HCT116 (cell line): ENCODE data around the gene POLG. TPM values are rescaled to one million over a fixed set of nuclear protein-coding genes. Genes with fewer than 3 reads are reported as not detected.

Experiments
- ATAC-seq: fragments of 200-7000 bp; cut with Tn5 transposase; 2 replicates; pipeline ENCODE4 v1.9.1; 2020; ENCODE audit warnings: mild to moderate bottlenecking, moderate library complexity
- BruUV-seq: library from RNA; stranded (reverse); fragments of 400-500 nt; replicated peaks from 2 replicates; lab custom pipeline; 2021; lab: Mats Ljungman, UMichigan
- CTCF ChIA-PET: fragments of 300-600 bp; sonication (Branson Sonifier 250); formaldehyde crosslinking; loops from one replicate; lab custom pipeline; 2021; ENCODE audit warnings: antibody characterized with exemption; lab: Charles Lee
- POLR2A ChIA-PET: fragments of 300-600, 350-600 bp; sonication (Branson Sonifier 250); formaldehyde crosslinking; loops from one replicate; lab custom pipeline; 2021; ENCODE audit warnings: antibody characterized with exemption; lab: Charles Lee
- RAD21 ChIA-PET, 2 experiments: fragments of 300-600 bp; sonication (Branson Sonifier 250); formaldehyde crosslinking; loops; one replicate each; lab custom pipeline; 2023; ENCODE audit warnings: low total read pairs in 2 of 2; ENCODE audit not compliant: uncharacterized antibody in 2 of 2, unreplicated experiment in 2 of 2, low non-redundant PET in 1 of 2; lab: Charles Lee
- DNase-seq: peaks from one replicate; pipeline ENCODE4 v3.0.0-alpha.2; 2010; ENCODE audit warnings: low read depth, low spot score
- H2AFZ ChIP-seq: fragments of 200-600 bp; shearing (Covaris generic), sonication (generic); 2 replicates; pipeline ENCODE4 v1.6.1; 2017; ENCODE audit warnings: low read depth, mixed run types, mixed read lengths, antibody characterized with exemption, low read length; ENCODE audit not compliant: poor library complexity, severe bottlenecking
- H3K27ac ChIP-seq: 2 replicates; pipeline ENCODE4 v1.5.1; 2012; ENCODE audit warnings: low read depth, low read length
- H3K27me3 ChIP-seq: fragments of 200-600 bp; sonication (generic); 2 replicates; pipeline ENCODE4 v1.6.1; 2016; ENCODE audit warnings: mixed run types, low read length, mixed read lengths; ENCODE audit not compliant: insufficient read depth
- H3K36me3 ChIP-seq, 2 experiments: fragments of 200-500 bp in 1 of 2; fragments of 200-600 bp in 1 of 2; sonication (Bioruptor generic) in 1 of 2; sonication (generic) in 1 of 2; 2 replicates each; pipeline versions ENCODE4 v1.5.1 to v1.6.1; 2014 to 2016; ENCODE audit warnings: low read length in 2 of 2, inconsistent platforms in 1 of 2, mixed read lengths in 1 of 2, mixed run types in 1 of 2; ENCODE audit not compliant: insufficient read depth in 2 of 2, control insufficient read depth in 1 of 2
- H3K4me1 ChIP-seq, 2 experiments: fragments of 200-600 bp in 1 of 2; sonication (generic) in 1 of 2; 2 replicates each; pipeline versions ENCODE4 v1.5.1 to v1.6.1; 2012 to 2017; ENCODE audit warnings: low read length in 2 of 2, inconsistent platforms in 1 of 2, mild to moderate bottlenecking in 1 of 2, mixed read lengths in 1 of 2, mixed run types in 1 of 2, moderate library complexity in 1 of 2; ENCODE audit not compliant: insufficient read depth in 2 of 2, control insufficient read depth in 1 of 2
- H3K4me2 ChIP-seq: fragments of 200-600 bp; sonication (generic); 2 replicates; pipeline ENCODE4 v1.6.1; 2017; ENCODE audit warnings: mixed run types, low read length, mixed read lengths
- H3K4me3 ChIP-seq, 2 experiments: fragments of 200-600 bp in 1 of 2; sonication (generic) in 1 of 2; replicated peaks in 1 of 2; 2 replicates each; pipeline ENCODE4 v1.5.1; 2011 to 2016; ENCODE audit warnings: low read length in 2 of 2, control low read depth in 1 of 2, low read depth in 1 of 2, mild to moderate bottlenecking in 1 of 2, mixed read lengths in 1 of 2, mixed run types in 1 of 2
- H3K79me2 ChIP-seq: fragments of 200-600 bp; sonication (generic); 2 replicates; pipeline ENCODE4 v1.6.1; 2017; ENCODE audit warnings: mild to moderate bottlenecking, mixed run types, low read length, moderate library complexity, mixed read lengths; ENCODE audit not compliant: insufficient read depth
- H3K9ac ChIP-seq: fragments of 200-600 bp; sonication (generic); 2 replicates; pipeline ENCODE4 v1.6.1; 2016; ENCODE audit warnings: low read length, mixed read lengths
- H3K9me2 ChIP-seq: fragments of 200-600 bp; sonication (generic), shearing (Covaris generic); 2 replicates; pipeline ENCODE4 v1.6.1; 2017; ENCODE audit warnings: mixed run types, mild to moderate bottlenecking, moderate library complexity; ENCODE audit not compliant: insufficient read depth
- H3K9me3 ChIP-seq, 2 experiments: fragments of 200-500 bp in 1 of 2; fragments of 200-600 bp in 1 of 2; sonication (Bioruptor generic) in 1 of 2; sonication (generic) in 1 of 2; 2 replicates each; pipeline ENCODE4 v1.6.1; 2014 to 2017; ENCODE audit warnings: low read length in 2 of 2, mixed read lengths in 2 of 2, inconsistent platforms in 1 of 2, low read depth in 1 of 2, mild to moderate bottlenecking in 1 of 2, mixed run types in 1 of 2, moderate library complexity in 1 of 2; ENCODE audit not compliant: control insufficient read depth in 1 of 2, insufficient read depth in 1 of 2
- H4K20me1 ChIP-seq: fragments of 200-600 bp; sonication (generic), shearing (Covaris generic); 2 replicates; pipeline ENCODE4 v1.6.1; 2017; ENCODE audit warnings: mixed run types, mild to moderate bottlenecking, moderate library complexity; ENCODE audit not compliant: insufficient read depth
- CEBPB ChIP-seq: IDR thresholded peaks from 2 replicates; pipeline ENCODE4 v1.6.1; 2012; ENCODE audit warnings: low read depth
- EZH2 ChIP-seq: fragments of 200-600 bp; sonication (generic); IDR thresholded peaks from 2 replicates; pipeline ENCODE4 v1.6.1; 2017; ENCODE audit warnings: antibody characterized with exemption, mixed run types
- EZH2phosphoT487 ChIP-seq: fragments of 200-600 bp; IDR thresholded peaks from 2 replicates; pipeline ENCODE4 v1.6.1; 2018; ENCODE audit warnings: antibody characterized with exemption, borderline replicate concordance
- RAD21 ChIP-seq: IDR thresholded peaks from 2 replicates; pipeline ENCODE4 v1.6.1; 2012; ENCODE audit warnings: low read depth, mild to moderate bottlenecking
- intact Hi-C: fragments of 100-400 bp; cut with micrococcal nuclease; formaldehyde crosslinking; loops from 2 replicates; pipeline ENCODE4 v1.10.0; 2022
- total RNA-seq: library from RNA; stranded (reverse); gene quantifications from one replicate; pipeline ENCODE4 v1.2.1, GENCODE V29; 2021; ENCODE audit not compliant: unreplicated experiment
- TF ChIP-seq, protein P1 (sequence below): IDR thresholded peaks from 2 replicates; pipeline ENCODE4 v1.6.1; 2012
- TF ChIP-seq, protein P2 (sequence below), 3 experiments: fragments of 200-600 bp in 1 of 3; sonication (generic) in 1 of 3; IDR thresholded peaks in 2 of 3; conservative IDR thresholded peaks in 1 of 3; 2 replicates each; pipeline ENCODE4 v1.5.1; 2012 to 2017; ENCODE audit warnings: low read depth in 2 of 3, low read length in 2 of 3, antibody characterized with exemption in 1 of 3, borderline replicate concordance in 1 of 3, control low read depth in 1 of 3, mild to moderate bottlenecking in 1 of 3, mixed read lengths in 1 of 3, mixed run types in 1 of 3, moderate library complexity in 1 of 3; ENCODE audit not compliant: insufficient read depth in 1 of 3

POLG gene
- total RNA-seq, 1 experiment from 2014 or later = 72.7 TPM

DNA sequence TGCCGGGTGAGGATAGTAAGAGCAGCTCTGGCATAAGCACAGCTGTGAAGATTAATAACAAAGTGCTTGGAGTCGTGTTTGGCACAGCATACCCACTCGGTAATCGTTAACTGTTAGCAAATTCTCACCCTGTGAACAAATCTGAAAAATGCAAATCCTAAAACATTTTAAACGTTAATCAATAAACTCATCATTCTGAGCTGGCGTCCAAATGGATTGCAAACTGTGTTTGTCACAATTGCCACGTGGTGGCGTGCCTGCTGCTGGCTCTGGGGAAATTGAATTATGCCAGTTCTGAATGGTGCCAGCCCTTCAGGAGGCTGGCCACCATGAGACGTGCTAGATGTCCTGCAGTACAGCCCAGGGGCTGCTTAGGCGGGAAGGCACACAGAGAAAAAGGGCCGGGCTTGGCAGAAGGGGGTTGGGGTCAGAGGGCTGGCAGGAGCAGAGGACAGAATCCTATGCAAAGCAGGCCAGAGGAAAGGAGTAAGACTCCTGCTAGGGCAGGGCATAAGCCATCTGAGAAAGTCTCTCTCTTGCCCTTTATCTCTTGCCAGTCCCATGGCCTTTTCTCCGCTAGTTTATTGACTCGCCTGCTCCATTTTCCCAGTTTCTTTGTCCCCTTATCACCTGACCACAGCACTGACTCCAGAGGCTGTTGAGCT, 22.1 kb upstream of the POLG start:
- RAD21 ChIA-PET = interaction anchor here (0.7 to 2.1 kb wide), 3 partner anchors 22 to 116 kb away, joined by 3 to 6 read pairs (median 4); partner anchors contain the start of gene POLG (in 1 of the 2)
- Histone ChIP-seq H2AFZ (peak overlapping the region; percentile 86), H3K4me3 (no peak overlapping the region)
- intact Hi-C loops = loop anchor here (5.0 kb wide), 2 partner anchors 61 to 201 kb away; no protein-coding TSS in a partner anchor
- no peak for TF ChIP-seq EZH2phosphoT487
- TF ChIP-seq RAD21 = peak; percentile 59
- TF ChIP-seq, protein P1, sequence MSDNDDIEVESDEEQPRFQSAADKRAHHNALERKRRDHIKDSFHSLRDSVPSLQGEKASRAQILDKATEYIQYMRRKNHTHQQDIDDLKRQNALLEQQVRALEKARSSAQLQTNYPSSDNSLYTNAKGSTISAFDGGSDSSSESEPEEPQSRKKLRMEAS = peak; percentile 47
- no peak for TF ChIP-seq EZH2
- TF ChIP-seq, protein P2, sequence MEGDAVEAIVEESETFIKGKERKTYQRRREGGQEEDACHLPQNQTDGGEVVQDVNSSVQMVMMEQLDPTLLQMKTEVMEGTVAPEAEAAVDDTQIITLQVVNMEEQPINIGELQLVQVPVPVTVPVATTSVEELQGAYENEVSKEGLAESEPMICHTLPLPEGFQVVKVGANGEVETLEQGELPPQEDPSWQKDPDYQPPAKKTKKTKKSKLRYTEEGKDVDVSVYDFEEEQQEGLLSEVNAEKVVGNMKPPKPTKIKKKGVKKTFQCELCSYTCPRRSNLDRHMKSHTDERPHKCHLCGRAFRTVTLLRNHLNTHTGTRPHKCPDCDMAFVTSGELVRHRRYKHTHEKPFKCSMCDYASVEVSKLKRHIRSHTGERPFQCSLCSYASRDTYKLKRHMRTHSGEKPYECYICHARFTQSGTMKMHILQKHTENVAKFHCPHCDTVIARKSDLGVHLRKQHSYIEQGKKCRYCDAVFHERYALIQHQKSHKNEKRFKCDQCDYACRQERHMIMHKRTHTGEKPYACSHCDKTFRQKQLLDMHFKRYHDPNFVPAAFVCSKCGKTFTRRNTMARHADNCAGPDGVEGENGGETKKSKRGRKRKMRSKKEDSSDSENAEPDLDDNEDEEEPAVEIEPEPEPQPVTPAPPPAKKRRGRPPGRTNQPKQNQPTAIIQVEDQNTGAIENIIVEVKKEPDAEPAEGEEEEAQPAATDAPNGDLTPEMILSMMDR (IDR thresholded peaks at IDR 0.05 in 2 of 3, conservative IDR thresholded peaks at IDR 0.05 in 1 of 3; ENCODE audit: borderline replicate concordance in 1 of 3, insufficient read depth in 1 of 3, low read depth in 2 of 3, low read length in 2 of 3) = peak; percentile 65 to 77 (median 73)
- TF ChIP-seq CEBPB = no peak
- TF ChIP-seq, all 23 proteins: peak for 3
- Histone ChIP-seq H3K4me1 (peaks cover 2 to 16% of the 10 kb centered on the region in 2 experiments; a peak in 1 of 4 replicates), H3K9me3 (no peaks in the 10 kb centered on the region), H3K36me3 (no peaks in the 10 kb centered on the region), H4K20me1 (no peaks in the 10 kb centered on the region), H3K79me2 (no peaks in the 10 kb centered on the region), H3K9me2 (no peaks in the 10 kb centered on the region), H3K4me2 (no peak overlapping the region), H3K27me3 (peaks cover 10% of the 10 kb centered on the region; the same call in 1 of the 2 replicates), H3K9ac (no peak overlapping the region), H3K27ac (no peak overlapping the region)
- ChIA-PET POLR2A (no interaction called here), CTCF (interaction anchor here (0.5 to 5.8 kb wide), 16 partner anchors 10 to 218 kb away, joined by 3 to 185 read pairs (median 5); partner anchors contain the start of genes POLG and TICRR)
- peak; percentile 61 for ATAC-seq
- no TSS peak for BruUV-seq
- no peak for DNase-seq
